IPS-20b (cell line): ENCODE measurements around the gene FAM163A.
"Not testable (repeated sequence)": the region's sequence is repeated elsewhere in the genome, so short reads cannot be mapped to it uniquely, and the experiment has no call there.

Experiments used
- H3K27ac ChIP-seq: one replicate; pipeline ENCODE4 v1.5.1; 2013; ENCODE audit warnings: low read length
- H3K27me3 ChIP-seq: 2 replicates; pipeline ENCODE4 v1.6.1; 2013; ENCODE audit warnings: mild to moderate bottlenecking, low read length, inconsistent platforms; ENCODE audit not compliant: insufficient read depth
- H3K36me3 ChIP-seq: 2 replicates; pipeline ENCODE4 v1.6.1; 2013; ENCODE audit warnings: low read depth, mild to moderate bottlenecking, inconsistent platforms, low read length, moderate library complexity; ENCODE audit not compliant: insufficient read depth
- H3K4me1 ChIP-seq: 2 replicates; pipeline ENCODE4 v1.6.1; 2013; ENCODE audit warnings: mild to moderate bottlenecking, control low read depth, inconsistent platforms, low read length, moderate library complexity; ENCODE audit not compliant: insufficient read depth
- H3K4me3 ChIP-seq: 2 replicates; pipeline ENCODE4 v1.5.1; 2013; ENCODE audit warnings: mild to moderate bottlenecking, low read length, inconsistent platforms
- H3K9ac ChIP-seq: 2 replicates; pipeline ENCODE4 v1.6.1; 2013; ENCODE audit warnings: low read depth, mild to moderate bottlenecking, inconsistent platforms, low read length, moderate library complexity
- H3K9me3 ChIP-seq: 2 replicates; pipeline ENCODE4 v1.6.1; 2013; ENCODE audit warnings: mild to moderate bottlenecking, low read depth, low read length, inconsistent platforms; ENCODE audit not compliant: insufficient read depth

FAM163A gene

DNA sequence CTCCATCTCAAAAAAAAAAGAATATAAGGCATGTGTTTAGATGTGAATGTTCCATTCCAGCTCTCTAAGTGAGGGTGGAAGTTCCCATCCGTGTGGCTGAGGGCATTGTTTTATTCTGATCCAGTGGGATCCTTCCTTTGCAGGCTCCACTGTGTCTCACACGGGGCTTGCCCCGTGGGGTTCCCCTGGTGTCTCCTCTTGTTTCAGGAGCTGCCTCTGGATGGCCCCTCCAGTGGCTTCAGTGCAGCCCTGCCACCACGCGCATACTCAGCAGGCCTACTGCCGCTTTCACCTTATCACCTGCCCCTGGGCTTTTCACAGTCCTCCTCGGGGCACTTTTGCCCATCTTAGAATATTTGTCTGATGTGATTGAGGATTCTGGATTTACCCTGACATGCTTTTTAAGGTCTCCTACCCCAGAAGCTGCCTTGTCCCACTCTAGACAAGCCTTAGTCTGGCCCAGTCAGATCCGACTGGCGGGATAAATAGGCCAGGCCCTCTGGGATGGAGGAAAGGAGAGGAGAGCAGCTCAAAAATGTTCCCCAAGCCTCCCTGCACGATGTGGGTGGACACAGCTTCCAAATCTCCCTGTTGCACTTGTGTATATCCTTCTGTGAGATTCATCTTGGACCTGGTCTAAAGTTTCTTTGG, 55.2 kb downstream of the FAM163A start:
- Histone ChIP-seq H3K4me1 (no peaks in the 10 kb centered on the region), H3K9me3 (no peaks in the 10 kb centered on the region), H3K36me3 (no peaks in the 10 kb centered on the region), H3K9ac (no peak overlapping the region), H3K27me3 (no peaks in the 10 kb centered on the region), H3K4me3 (no peak overlapping the region), H3K27ac (no peak overlapping the region)

- Histone ChIP-seq H3K9me3 (no peaks in the 10 kb centered on the region), H3K36me3 (no peaks in the 10 kb centered on the region), H3K27me3 (no peaks in the 10 kb centered on the region), H3K9ac (no peak overlapping the region), H3K4me1 (no peaks in the 10 kb centered on the region), H3K27ac (no peak overlapping the region), H3K4me3 (no peak overlapping the region)
These were observed 55.9 kb downstream of the FAM163A start for GRCh38 chr1:179798864-179799516.

- Histone ChIP-seq H3K4me1 (no peaks in the 10 kb centered on the region), H3K9ac (no peak overlapping the region), H3K27me3 (no peaks in the 10 kb centered on the region), H3K36me3 (no peaks in the 10 kb centered on the region), H3K27ac (no peak overlapping the region), H3K9me3 (no peaks in the 10 kb centered on the region), H3K4me3 (no peak overlapping the region)
These were observed 57.4 kb downstream of the FAM163A start for GRCh38 chr1:179800481-179800880.

DNA sequence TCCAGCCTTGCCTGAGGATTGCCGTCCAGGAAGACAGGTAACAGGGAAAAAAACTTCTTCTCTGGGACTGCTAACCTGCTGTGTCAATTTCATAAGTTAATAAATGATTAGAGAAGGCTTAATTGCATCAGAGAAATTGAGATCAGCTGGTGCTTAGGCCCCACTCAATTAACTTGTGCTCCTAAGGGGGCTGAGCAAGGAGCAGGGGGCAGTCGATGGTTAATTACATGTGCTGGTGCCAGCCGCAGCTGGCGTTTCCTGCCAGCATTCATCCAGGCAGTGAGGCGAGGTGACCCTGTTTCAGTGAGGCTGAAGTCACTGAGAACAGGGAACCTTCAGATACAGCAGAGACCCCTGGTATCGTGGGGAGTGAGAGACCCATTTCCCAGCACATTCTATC, 60.0 kb downstream of the FAM163A start:
- no peak overlapping the region for H3K4me3 ChIP-seq
- no peak overlapping the region for H3K27ac ChIP-seq
- no peaks in the 10 kb centered on the region for H3K4me1 ChIP-seq

GRCh38 chr1:179803918-179804317, 60.8 kb downstream of the FAM163A start:
- Histone ChIP-seq H3K9ac (no peak overlapping the region), H3K4me1 (no peaks in the 10 kb centered on the region), H3K36me3 (no peaks in the 10 kb centered on the region), H3K27me3 (no peaks in the 10 kb centered on the region), H3K27ac (no peak overlapping the region), H3K9me3 (no peaks in the 10 kb centered on the region), H3K4me3 (no peak overlapping the region)

More for the DNA sequence above, 60.0 kb downstream of the FAM163A start:
- no peak overlapping the region for H3K9ac ChIP-seq
- H3K36me3 ChIP-seq = no peaks in the 10 kb centered on the region
- no peaks in the 10 kb centered on the region for H3K27me3 ChIP-seq
- no peaks in the 10 kb centered on the region for H3K9me3 ChIP-seq

GRCh38 chr1:179804417-179804816, 61.3 kb downstream of the FAM163A start:
- not testable (repeated sequence) for H3K4me3 ChIP-seq, H3K36me3 ChIP-seq, H3K27ac ChIP-seq, H3K4me1 ChIP-seq, H3K9ac ChIP-seq, H3K9me3 ChIP-seq, H3K27me3 ChIP-seq

GRCh38 chr1:179805291-179806195, 62.5 kb downstream of the FAM163A start:
- Histone ChIP-seq H3K4me1 (no peaks in the 10 kb centered on the region), H3K36me3 (no peaks in the 10 kb centered on the region), H3K9me3 (no peaks in the 10 kb centered on the region), H3K27me3 (no peaks in the 10 kb centered on the region), H3K4me3 (no peak overlapping the region), H3K27ac (no peak overlapping the region), H3K9ac (no peak overlapping the region)

- H3K9ac ChIP-seq = no peak overlapping the region
- no peak overlapping the region for H3K27ac ChIP-seq
- H3K4me3 ChIP-seq = no peak overlapping the region
- no peaks in the 10 kb centered on the region for H3K9me3 ChIP-seq
- H3K4me1 ChIP-seq = no peaks in the 10 kb centered on the region
- no peaks in the 10 kb centered on the region for H3K27me3 ChIP-seq
- H3K36me3 ChIP-seq = no peaks in the 10 kb centered on the region
These were observed 63.2 kb downstream of the FAM163A start for GRCh38 chr1:179806333-179806732.

- H3K9me3 ChIP-seq = no peaks in the 10 kb centered on the region
- no peak overlapping the region for H3K27ac ChIP-seq
- H3K9ac ChIP-seq = no peak overlapping the region
- H3K4me3 ChIP-seq = no peak overlapping the region
- no peaks in the 10 kb centered on the region for H3K4me1 ChIP-seq
- no peaks in the 10 kb centered on the region; the same call in 1 of the 2 replicates for H3K27me3 ChIP-seq
- no peaks in the 10 kb centered on the region for H3K36me3 ChIP-seq
These were observed 64.2 kb downstream of the FAM163A start for GRCh38 chr1:179807291-179807690.

DNA sequence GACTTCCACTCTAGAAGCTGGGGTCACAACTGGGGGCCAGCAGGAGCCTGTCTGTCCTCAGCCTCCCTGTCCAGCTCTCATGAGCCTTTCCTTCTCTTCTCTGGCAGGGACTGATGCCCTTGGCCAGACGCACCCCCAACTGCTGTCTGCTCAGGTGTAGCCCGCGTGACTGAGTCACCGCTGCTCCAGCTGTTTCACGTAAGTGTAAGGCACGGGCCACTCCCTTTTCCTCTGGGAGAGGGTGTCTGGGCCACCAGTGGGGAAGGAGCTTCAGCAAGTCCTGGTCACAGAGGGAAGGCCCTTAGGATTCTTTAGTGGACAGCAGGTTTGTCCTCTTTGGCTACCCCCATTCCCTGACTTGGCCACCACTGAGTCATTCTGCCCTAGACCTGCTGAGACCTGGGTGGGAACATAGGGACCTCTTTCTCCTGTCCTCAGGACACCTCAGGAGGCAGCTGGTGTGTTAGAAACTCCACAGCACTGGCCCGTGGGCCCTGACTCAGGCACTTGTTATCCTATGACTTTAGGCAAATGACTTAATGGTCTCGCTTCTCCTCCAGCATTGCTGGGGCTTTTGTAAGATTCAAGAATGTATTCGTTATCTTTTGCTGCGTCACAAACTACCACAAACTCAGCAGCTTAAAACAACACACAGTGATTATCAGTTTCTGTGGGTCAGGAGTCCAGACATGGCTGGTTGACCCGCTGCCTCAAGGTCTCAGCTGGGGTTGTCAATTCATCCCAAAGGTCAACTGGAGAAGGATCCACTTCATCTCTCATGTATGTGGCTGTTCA, 64.8 kb downstream of the FAM163A start:
- Histone ChIP-seq H3K4me3 (no peak overlapping the region), H3K9ac (no peak overlapping the region), H3K4me1 (no peaks in the 10 kb centered on the region), H3K27ac (no peak overlapping the region), H3K27me3 (no peaks in the 10 kb centered on the region; the same call in 1 of the 2 replicates), H3K36me3 (no peaks in the 10 kb centered on the region), H3K9me3 (no peaks in the 10 kb centered on the region)

DNA sequence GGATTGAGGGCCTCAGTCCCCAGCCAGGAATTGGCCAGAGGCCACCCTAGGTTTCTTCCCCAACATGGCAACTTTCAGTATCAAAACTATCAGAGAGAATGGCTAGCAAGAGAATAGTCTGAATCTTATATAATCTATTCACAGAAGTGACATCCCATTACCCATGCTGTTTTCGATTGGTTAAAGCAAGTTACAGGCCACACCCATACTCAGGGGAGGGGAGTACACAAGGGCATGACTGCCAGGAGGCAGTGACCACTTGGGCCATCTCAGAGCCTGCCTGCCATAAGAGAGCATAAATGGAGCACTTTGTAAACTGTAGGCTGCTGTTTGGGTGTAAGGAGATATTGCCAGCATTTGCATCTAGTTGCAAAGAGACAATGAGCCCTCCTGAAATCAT, 65.4 kb downstream of the FAM163A start:
- Histone ChIP-seq H3K4me1 (no peaks in the 10 kb centered on the region), H3K4me3 (no peak overlapping the region), H3K27ac (no peak overlapping the region), H3K36me3 (no peaks in the 10 kb centered on the region), H3K9me3 (no peaks in the 10 kb centered on the region), H3K9ac (no peak overlapping the region), H3K27me3 (peaks cover 2% of the 10 kb centered on the region; the same call in 1 of the 2 replicates)
